Fibroblast of peridontal ligament (primary cell): Measurements from ENCODE around the gene ADRA2C.

Experiments used
- DNase-seq: peaks from one replicate; pipeline ENCODE4 v3.0.0-alpha.2; 2010; ENCODE audit errors: extremely low read depth

ADRA2C gene

DNA sequence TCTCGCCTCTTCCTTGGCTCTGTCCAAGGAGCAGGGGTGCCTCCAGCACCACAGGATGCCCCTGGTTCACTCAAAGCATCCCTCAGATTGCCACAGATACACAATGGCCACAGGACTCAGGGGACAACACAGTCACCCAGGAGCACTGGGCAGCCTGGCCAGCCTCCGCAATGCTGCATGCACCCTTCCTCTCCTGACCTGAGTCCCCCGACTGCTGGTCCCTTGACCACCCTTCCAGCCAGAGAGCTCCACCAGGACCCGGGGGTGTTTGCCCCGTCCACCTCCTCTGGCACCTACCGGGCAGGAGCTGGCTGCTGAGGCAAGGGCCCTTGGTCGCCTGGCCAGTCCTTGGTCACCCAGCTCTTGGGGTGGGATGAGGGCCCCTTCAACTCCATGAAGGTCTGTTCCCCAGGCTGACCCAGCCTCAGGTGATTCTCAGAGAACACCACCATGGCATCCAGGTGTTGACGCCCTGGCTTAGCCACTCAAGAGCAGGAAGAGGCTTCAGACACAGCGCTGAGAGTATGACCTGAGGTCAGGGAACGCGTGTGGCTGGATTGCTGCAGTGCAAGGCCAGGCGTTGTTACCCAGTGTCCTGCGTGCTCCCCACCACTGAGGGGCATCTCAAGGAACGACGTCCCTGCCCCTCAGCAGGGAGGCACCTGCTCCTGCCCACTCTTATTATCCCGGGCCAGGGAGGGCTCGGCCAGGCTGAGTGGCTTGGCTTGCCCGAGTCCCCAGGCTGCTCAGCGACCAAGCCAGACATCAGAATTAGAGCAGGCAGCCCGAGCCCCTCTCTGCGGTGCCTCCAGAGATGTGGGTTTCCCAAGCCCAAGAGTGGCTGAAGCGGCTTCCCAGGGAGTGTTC is 10.2 kb downstream of the ADRA2C start:
- DNase-seq = no peak

DNA sequence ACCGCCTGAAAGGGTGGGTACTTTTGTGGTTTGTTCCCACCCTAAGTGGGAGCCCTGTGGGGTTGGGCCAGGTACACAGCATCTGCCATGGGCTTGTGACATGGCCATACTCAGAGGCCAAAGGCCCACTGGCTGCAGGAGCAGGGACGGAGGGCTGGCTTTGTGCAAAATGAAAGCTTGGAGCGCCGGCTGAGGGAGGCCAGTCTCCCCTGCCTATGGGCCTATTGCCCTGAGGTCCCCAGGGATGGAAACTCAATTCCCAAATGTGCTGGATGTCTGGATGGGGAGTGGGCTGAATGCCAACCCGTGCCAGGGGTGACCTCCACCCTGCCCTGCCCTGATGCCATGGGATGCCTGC is 10.8 kb downstream of the ADRA2C start:
- DNase-seq = no peak

- no peak for DNase-seq
Observed at GRCh38 chr4:3777669-3778068, 11.5 kb downstream of the ADRA2C start.

DNA sequence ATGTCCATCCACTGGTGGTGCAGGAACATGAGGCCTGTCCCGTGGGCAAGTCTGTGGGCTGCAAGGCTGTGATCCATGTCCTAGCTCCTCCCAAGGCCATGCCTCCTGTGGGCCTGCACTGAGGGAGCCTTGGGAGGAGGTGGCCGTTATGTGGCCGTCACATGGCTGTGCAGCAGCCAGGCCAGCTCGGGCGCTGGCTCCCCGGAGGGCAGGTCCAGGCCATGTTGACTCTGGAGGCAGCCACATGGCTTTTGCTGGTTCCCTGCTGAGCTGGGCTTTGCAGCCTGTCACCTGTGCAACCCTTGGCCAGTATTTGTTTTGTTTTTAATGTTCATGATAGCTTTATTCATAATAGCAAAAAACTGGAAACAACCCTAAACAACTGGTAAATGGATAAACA is 13.3 kb downstream of the ADRA2C start:
- DNase-seq = no peak

DNA sequence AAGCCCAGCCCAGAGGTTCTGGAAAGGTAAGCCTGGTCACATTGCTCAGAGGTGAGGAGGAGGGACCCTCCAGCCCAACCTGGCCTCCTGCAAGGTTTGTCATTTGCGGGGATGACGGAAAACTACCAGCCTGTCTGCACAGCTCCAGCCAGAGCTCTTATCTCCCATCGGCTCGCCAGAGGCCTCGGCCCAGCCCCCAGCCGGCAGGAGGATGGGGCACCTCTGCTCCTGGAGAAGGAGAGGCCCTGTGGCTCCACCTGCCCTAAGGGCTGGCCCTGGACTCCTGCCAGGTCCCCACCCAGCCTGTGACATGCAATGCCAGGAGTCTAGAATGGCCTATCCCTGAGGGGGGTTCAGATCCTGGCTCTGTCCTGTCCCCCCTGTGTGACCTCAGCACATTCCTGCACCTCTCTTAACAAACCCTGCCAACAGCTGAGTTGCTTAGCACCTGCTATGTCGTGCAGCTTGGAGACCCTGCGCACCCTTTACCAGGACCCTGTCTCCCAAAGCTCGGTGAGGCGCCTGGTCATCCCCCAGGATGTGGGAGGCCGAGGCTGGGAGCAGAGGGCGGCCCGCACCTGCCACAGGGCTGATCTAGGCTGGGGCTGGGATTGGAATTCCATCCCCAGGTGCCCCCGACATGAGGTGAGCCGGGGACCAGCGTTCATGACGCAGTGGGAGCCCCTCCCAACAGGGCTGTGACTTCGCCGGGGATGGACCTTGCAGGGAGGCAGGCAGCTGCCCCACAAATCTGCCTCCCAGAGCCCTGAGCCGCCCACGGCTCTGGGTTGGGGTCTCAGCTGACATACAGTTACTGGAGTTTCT is 14.4 kb downstream of the ADRA2C start:
- no peak for DNase-seq

- no peak for DNase-seq
Observed at GRCh38 chr4:3781193-3781886, 15.2 kb downstream of the ADRA2C start.

DNA sequence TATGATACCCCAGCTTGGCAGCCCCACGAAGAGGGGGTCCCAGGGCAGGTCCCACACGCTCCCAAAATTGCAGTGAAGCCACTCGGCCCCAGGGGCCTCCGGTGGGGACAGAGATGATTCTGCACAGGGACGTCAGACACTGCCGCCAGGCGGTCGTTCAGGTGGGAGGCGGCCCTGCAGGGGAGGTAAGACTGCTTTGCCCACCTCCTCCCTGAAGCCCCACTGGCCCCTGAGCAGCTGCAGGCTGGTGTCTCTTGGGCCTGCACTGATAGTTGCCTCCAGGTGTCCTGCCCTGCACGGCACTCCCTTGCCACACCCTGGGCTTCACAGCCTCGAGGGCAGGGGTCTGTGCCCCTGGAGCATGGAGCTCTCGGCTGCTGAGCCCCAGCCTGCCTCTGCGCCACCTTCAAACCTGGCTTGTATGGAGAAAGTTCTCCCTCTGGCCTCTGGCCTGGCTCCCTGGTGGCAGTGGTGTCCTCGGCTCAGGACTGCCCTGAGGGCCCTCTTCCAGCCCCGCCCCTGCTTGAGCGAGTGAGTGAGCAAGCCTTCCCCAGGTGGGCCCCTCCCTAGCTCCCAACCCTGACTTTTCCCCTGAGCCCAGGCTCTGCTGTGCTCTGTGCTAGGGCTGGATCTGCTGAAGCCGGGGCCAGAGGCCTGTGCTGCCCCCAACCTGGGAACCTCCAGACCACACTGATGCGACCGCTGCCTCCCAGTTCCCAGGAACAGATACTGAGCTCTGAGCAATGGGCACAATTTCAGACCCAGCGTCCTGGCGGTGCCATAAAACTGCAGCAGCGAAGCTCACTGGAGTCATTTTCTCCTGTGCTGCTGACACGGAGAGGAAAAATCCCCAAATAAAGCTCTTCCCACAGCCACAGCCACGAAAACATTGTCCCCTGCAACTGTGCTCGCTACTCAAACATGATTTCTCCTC is 16.1 kb downstream of the ADRA2C start:
- DNase-seq = no peak

DNA sequence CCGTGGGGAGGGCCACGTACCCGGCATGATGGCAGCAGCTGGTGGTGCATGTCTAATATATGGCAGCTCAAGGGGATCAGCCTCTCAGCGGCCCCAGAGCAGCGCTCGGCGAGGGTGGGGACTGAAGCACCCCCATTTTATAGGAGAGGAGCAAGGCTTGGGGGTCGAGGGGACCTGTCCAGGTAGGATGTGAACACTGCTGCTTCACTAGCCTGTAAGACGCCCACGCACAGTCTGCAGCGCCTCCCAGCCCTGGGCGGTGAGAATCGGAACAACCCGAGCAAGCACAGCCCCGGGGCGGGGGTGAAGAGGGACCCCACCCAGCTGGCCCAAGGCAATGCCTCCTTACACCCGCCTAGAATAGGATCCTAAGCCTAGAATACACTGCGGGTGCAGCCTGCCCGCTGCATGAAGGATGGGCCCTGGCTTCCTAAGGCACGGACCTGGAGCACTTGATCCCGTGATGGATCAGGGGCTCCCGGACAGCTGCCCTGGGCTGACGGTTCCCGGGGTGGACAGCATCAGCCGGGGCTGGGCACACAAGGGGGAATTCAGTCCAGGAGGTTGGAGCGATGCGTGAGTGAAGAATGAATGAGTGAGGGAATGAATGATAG is 17.6 kb downstream of the ADRA2C start:
- DNase-seq = no peak

GRCh38 chr4:3784454-3785291 is 18.5 kb downstream of the ADRA2C start:
- DNase-seq = no peak

- no peak for DNase-seq
Observed at GRCh38 chr4:3785292-3785565, 19.0 kb downstream of the ADRA2C start.

DNA sequence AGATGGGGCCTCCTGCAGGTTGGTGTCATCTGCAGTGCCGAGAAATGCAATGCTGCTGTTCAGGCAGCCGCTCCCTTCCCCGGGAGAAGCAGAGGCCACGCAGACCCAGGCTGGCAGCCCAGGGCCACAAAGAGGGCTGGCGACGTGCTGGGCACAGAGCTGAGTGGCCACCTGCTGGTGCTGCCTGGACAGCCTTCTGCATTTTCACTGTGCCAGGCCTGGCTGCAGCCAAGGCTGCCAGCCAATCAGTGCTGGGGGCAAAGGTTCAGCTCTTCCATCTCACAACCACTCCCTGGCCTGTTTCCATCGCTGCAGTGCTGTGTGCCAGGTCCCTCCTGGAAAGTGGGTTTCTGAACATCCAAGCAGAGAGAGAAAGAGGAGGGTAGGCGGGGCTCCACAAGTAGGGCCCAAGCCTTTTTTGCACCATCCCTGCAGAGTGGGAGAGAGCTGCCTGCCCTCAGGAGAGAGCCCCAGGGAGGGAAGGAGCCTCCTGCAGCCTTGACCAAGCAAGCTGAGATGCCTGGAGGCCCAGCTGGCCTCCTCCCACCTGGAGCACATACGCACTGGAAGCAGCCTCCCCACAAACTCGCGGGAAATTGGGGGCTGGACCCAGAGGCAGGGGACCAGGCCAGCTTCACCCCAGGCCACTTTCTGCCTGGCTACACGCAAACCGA is 20.1 kb downstream of the ADRA2C start:
- no peak for DNase-seq

GRCh38 chr4:3787489-3788365 is 21.5 kb downstream of the ADRA2C start:
- DNase-seq = no peak

DNA sequence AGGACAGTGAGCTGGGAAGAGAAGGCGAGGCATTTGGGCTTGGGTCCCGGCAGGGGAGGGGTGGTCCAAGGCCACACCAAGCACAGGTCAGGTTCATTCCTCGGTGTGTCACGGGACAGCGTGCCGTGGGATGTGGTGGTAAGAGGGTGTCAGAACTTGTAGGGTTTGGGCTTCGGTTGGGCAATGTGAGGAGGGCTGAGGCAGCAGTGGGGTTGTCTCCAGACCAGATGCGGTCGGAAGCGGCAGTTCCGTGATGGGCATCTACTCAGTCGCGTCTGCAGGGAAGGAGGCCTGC is 22.1 kb downstream of the ADRA2C start:
- DNase-seq = no peak

DNA sequence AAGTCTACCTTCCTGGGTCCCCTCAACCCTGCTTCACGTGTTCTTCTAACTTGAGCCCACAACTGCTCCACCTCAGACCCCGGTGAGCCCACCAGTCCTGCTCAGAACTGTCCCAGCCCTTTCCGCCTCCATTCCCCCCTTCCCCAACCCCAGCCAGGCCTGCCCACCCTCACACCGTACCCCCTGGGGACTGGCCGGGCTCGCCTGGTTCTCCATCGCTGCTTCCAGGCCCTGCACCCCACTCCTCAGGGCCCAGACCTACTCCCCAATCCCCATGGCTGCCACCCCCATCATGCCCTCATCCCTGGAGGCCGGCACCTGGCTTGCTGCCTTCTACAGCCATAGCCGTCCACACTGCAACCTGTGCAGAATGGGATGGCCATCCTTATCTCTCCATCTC is 23.4 kb downstream of the ADRA2C start:
- no peak for DNase-seq

GRCh38 chr4:3790006-3790561 is 23.9 kb downstream of the ADRA2C start:
- DNase-seq = no peak

- no peak for DNase-seq
Observed at GRCh38 chr4:3791256-3791655, 25.1 kb downstream of the ADRA2C start.

- DNase-seq = no peak
Observed at GRCh38 chr4:3791910-3792542, 25.8 kb downstream of the ADRA2C start.

DNA sequence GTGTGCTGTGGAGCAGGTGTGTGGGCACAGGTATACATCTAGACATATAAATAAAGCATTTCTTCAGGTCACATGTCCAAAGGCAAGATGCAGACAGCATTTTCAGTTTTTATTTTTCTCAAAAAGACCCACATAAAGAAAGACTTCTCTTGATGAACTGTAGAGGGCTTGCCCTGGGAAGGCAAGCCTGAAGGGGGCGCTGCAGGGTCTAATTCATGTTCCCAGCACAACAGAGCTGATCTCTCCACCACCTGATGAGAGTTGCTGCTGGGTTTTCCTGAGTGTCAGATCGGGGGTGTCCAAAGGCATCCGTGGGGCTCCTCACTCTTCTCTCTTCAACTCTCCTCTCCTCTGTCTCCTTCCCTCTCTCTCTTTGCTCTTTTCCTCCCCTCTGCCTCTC is 26.6 kb downstream of the ADRA2C start:
- DNase-seq = no peak
